GM19238 (cell line): ENCODE results near the gene COL20A1.
"Not testable (repeated sequence)": the region's sequence is repeated elsewhere in the genome, so short reads cannot be mapped to it uniquely, and the experiment has no call there.

ENCODE experiments used
- DNase-seq: peaks from one replicate; pipeline ENCODE4 v3.0.0; 2011; ENCODE audit warnings: low spot score; ENCODE audit not compliant: insufficient read length

Gene COL20A1

DNA sequence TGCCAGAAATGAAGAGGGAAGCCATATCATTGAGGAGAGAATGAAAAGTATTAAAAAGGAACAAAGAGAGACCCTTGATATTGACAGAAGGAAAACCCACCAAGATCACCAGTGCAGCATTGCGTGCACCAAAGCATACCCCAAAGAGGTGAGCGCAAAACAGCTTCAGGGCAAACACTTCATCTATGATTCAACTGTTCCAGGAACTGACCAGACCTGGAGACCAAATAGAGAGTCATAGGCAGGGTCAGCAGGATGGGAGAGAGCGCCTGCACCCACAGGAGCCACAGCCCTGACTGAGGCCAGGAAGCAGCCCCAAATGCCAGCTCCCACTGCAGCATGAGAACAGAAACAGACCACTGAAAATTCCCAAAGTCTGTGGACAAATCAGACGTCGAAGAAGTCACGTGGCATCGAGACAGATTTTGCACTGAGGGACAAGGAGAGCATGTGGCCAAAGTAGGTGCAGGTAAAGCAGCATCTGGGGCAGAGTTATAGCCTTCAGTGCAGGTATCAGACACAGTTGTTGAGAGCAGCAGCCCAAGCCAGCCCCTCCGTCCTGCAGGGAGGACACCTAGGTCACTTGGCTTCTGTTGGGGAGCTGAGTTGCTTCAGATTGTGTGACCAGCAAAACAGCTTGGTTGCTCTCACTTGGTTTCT, 38.9 kb downstream of the COL20A1 start:
- no peak for DNase-seq

DNA sequence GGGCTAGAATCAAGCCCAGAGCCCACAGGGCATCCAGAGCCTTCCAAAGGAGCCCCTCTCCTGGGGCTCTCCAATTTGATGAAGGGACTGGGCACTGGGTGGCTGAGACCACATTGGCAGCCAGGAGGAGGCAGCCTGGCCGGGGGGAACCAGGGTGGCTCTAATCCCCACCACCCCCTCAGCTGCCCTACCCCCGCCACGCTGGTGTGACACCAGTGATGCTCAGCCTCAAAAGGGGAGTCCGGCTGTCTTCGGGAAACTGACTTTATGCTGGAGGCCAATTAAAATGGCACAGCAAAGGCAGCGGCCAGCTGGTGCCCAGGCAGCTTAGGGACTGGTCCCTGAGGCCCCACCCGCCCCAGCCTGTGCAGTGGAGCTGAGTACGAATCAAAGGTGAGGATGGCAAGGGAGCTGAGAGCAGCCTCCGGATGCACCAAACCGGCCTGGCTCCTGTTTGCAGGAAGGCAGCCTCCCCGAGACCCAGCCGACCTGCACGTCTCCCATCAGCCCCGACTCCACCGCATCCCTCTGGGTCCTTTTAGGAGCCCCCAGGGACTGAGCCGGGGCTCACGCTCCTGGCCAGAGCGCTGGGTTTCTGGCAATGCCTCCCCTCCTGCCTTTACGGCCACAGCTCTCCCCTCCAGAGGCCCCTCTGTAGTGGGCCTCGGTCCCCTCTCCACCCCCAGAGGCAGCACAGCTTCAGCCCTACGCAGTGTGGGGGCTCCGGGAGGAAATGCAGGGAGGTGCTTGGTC, 39.7 kb downstream of the COL20A1 start:
- DNase-seq: no peak

GRCh38 chr20:63333241-63333836, 40.4 kb downstream of the COL20A1 start:
- DNase-seq: no peak

DNA sequence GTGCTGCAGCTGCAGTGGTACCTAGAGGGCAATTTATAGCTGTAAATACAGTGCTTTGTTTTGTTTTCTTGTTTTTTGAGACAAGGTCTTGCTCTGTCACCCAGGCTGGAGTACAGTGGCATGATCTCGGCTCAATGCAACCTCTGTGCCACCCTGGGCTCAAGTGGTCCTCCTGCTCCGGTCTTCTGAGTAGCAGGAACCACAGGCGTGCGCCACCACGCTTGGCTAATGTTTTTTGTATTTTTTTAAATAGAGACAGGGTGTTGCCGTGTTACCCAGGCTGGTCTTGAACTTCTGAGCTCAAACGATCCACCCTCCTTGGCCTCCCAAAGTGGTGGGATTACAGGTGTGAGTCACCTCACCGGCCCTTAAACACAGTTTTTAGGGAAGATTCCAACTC, 41.4 kb downstream of the COL20A1 start:
- no peak for DNase-seq

DNA sequence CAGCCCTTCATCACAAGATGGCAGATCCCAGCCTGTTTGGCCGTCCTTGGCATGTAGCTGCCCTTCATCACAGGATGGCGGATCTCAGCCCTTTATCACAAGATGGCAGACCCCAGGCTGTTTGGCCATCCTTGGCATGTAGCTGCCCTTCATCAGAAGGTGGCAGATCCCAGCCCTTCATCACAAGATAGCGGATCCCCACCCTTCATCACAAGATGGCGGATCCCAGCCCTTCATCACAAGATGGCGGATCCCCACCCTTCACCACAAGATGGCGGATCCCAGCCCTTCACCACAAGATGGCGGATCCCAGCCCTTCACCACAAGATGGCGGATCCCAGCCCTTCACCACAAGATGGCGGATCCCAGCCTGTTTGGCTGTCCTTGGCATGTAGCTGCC, 42.1 kb downstream of the COL20A1 start:
- not testable (repeated sequence) for DNase-seq

DNA sequence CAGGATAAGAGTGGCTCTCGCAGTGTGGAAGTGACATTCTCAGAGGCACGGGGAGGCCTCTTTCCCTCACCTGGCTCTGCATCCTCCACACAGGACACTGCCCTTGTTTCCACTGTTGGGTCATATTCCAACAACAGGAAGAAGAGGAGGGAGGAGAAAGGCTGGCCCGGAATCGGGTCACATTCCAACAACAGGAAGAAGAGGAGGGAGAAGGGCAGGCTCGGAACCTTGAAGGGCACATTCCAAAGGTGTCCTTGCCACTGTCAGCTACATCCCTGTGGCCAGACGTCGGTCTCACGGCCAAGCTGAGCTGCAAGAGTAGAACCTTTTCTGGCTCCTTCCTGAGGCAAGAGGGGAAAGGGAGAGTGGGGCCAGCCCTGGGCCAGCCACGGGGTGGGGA, 42.7 kb downstream of the COL20A1 start:
- no peak for DNase-seq

DNA sequence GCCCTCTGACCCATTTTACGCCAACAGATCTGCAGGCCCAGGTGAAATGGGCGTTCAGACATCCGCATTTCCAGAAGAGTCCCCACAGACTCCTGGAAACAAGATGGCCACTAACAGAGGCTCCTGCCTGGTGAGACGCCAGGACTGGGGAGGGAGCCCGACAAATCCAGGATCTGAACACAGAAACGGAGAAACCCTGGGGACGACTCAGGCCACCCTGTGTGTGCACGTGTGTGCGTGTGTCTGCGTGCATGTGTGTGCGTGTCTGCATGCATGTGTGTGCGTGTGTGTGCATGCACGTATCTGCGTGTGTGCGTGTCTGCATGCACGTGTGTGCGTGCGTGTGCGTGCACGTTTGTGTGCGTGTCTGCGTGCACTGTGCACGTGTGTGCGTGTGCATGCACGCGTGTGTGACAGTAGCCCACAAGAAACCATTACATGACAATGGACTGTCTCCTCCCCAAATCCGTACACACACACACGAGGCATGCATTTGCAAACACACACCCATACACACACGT, 43.3 kb downstream of the COL20A1 start:
- DNase-seq: no peak

- no peak for DNase-seq
Measured at GRCh38 chr20:63337786-63338420, 44.9 kb downstream of the COL20A1 start.

DNA sequence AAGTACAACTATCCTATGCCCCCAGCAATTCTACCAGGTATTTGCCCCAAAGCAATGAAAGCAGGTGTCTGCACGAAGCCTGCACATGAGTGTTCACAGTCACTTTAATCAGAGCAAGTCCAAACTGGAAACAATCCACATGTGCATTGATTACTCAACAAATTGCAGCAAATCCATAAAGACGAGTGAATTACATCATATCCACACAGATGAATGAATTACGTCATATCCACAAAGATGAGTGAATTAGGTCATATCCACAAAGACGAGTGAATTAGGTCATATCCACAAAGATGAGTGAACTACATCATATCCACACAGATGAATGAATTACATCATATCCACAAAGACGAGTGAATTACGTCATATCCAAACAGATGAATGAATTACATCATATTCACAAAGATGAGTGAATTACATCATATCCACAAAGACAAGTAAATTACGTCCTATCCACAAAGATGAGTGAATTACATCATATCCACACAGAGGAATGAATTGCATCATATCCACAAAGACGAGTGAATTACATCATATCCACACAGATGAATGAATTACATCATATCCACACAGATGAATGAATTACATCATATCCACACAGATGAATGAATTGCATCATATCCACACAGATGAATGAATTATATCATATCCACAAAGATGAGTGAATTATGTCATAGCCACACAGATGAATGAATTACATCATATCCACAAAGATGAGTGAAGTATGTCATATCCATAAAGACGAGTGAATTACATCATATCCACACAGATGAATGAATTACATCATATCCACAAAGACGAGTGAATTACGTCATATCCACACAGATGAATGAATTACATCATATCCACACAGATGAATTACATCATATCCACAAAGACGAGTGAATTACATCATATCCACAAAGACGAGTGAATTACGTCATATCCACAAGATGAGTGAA, 46.4 kb downstream of the COL20A1 start:
- not testable (repeated sequence) for DNase-seq

GRCh38 chr20:63340158-63340688, 47.2 kb downstream of the COL20A1 start:
- not testable (repeated sequence) for DNase-seq

GRCh38 chr20:63342561-63343459, 49.8 kb downstream of the COL20A1 start:
- no peak for DNase-seq

DNA sequence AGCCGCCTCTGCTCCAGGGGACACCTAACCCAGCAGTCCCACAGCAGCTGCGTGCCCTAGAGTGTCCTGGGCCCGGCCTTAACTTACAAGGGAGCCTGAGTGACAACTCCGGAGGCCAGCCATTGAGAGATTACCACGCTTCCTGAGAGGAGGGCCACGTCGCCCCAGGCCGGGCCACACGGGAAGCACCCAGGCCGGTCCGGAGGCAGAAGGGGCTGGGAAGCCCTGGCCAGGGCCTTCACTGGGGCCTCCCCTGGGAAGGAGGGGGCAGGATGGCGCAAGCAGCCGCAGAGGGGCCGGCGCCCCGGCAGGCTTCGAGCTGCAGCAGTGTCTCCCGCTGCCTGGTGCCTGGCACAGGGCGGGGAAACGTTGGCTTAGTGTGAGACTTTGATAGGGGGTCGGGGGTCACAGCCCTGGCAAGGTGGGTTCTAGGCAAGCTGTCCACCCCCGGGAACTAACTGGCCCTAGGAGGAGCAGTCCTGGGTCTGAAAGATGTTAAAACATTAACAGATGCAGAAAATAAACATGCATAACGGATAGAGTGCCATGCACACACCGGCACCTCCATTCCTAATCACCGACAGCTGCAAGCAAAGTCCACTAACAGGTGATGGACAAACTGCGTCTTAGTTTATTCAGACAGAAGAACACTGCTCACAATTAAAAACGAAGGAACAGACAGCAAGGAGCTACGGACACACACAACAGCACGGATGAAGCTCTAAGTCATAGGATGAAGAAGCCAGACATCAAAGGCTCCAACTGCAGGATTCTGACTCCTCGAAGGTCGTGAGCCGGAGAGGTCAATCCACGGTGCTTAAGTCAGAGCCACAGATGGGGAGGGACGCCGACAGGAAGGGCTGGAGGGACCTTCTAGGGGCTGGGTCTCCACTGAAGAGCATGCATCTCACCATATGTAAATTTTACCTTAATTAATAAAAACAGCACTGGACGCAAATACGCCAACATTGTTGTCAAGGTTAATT, 50.8 kb downstream of the COL20A1 start:
- DNase-seq: no peak

GRCh38 chr20:63344616-63345327, 51.8 kb downstream of the COL20A1 start:
- no peak for DNase-seq

- no peak for DNase-seq
Measured at GRCh38 chr20:63345328-63346100, 52.5 kb downstream of the COL20A1 start.

- DNase-seq: no peak
Measured at GRCh38 chr20:63346131-63347080, 53.4 kb downstream of the COL20A1 start.
